ENCODE data around the gene RSRC1.
"Not testable (repeated sequence)": the region's sequence is repeated elsewhere in the genome, so short reads cannot be mapped to it uniquely, and the experiment has no call there.

The RSRC1 gene

GRCh38 chr3:158463556-158463955, 353.7 kb downstream of the RSRC1 start:
- CTCF ChIA-PET = interaction anchor here (1.0 kb wide), 1 partner anchor 75 kb away, joined by 3 read pairs; no protein-coding TSS in a partner anchor
- DNase-seq = no peak
- Mint-ChIP-seq H3K4me1 (no peaks in the 10 kb centered on the region), H3K27ac (no peak overlapping the region), H3K36me3 (no peaks in the 10 kb centered on the region), H3K27me3 (no peaks in the 10 kb centered on the region), H3K4me3 (no peak overlapping the region), H3K9me3 (no peaks in the 10 kb centered on the region)

GRCh38 chr3:158465074-158465473, 355.2 kb downstream of the RSRC1 start:
- Mint-ChIP-seq H3K4me3 (no peak overlapping the region), H3K9me3 (no peaks in the 10 kb centered on the region), H3K36me3 (no peaks in the 10 kb centered on the region), H3K27me3 (no peaks in the 10 kb centered on the region), H3K4me1 (no peaks in the 10 kb centered on the region), H3K27ac (no peak overlapping the region)
- CTCF ChIA-PET = no interaction called here
- DNase-seq = no peak

GRCh38 chr3:158470944-158471638, 361.2 kb downstream of the RSRC1 start:
- no peaks in the 10 kb centered on the region for H3K4me1 Mint-ChIP-seq
- H3K36me3 Mint-ChIP-seq = no peaks in the 10 kb centered on the region
- H3K27me3 Mint-ChIP-seq = no peaks in the 10 kb centered on the region
- CTCF ChIA-PET = no interaction called here
- H3K9me3 Mint-ChIP-seq = no peaks in the 10 kb centered on the region
- no peak overlapping the region for H3K27ac Mint-ChIP-seq
- DNase-seq = no peak
- no peak overlapping the region for H3K4me3 Mint-ChIP-seq

GRCh38 chr3:158471639-158472294, 361.9 kb downstream of the RSRC1 start:
- Mint-ChIP-seq H3K4me1 (no peaks in the 10 kb centered on the region), H3K9me3 (no peaks in the 10 kb centered on the region), H3K27ac (no peak overlapping the region), H3K27me3 (no peaks in the 10 kb centered on the region), H3K36me3 (no peaks in the 10 kb centered on the region), H3K4me3 (no peak overlapping the region)
- CTCF ChIA-PET = no interaction called here
- DNase-seq = no peak

- no peak for DNase-seq
- no peak overlapping the region for H3K27ac Mint-ChIP-seq
- CTCF ChIA-PET = no interaction called here
- no peaks in the 10 kb centered on the region for H3K9me3 Mint-ChIP-seq
- no peaks in the 10 kb centered on the region for H3K36me3 Mint-ChIP-seq
- no peak overlapping the region for H3K4me3 Mint-ChIP-seq
- no peaks in the 10 kb centered on the region for H3K27me3 Mint-ChIP-seq
- H3K4me1 Mint-ChIP-seq = no peaks in the 10 kb centered on the region
These were observed 369.2 kb downstream of the RSRC1 start for GRCh38 chr3:158479051-158479450.

GRCh38 chr3:158483701-158484235, 373.9 kb downstream of the RSRC1 start:
- DNase-seq = no peak
- Mint-ChIP-seq H3K27me3 (no peaks in the 10 kb centered on the region), H3K4me3 (no peak overlapping the region), H3K4me1 (no peaks in the 10 kb centered on the region), H3K9me3 (no peaks in the 10 kb centered on the region), H3K36me3 (no peaks in the 10 kb centered on the region), H3K27ac (no peak overlapping the region)
- CTCF ChIA-PET = no interaction called here

GRCh38 chr3:158486200-158486599, 376.3 kb downstream of the RSRC1 start:
- no peaks in the 10 kb centered on the region for H3K36me3 Mint-ChIP-seq
- DNase-seq = no peak
- H3K9me3 Mint-ChIP-seq = no peaks in the 10 kb centered on the region
- no peaks in the 10 kb centered on the region for H3K4me1 Mint-ChIP-seq
- no peaks in the 10 kb centered on the region for H3K27me3 Mint-ChIP-seq
- H3K4me3 Mint-ChIP-seq = no peak overlapping the region
- no peak overlapping the region for H3K27ac Mint-ChIP-seq
- CTCF ChIA-PET = no interaction called here

GRCh38 chr3:158488670-158489069, 378.8 kb downstream of the RSRC1 start:
- no peaks in the 10 kb centered on the region for H3K27me3 Mint-ChIP-seq
- H3K4me1 Mint-ChIP-seq = no peaks in the 10 kb centered on the region
- no peak overlapping the region for H3K27ac Mint-ChIP-seq
- H3K36me3 Mint-ChIP-seq = no peaks in the 10 kb centered on the region
- H3K9me3 Mint-ChIP-seq = no peaks in the 10 kb centered on the region
- DNase-seq = no peak
- H3K4me3 Mint-ChIP-seq = no peak overlapping the region
- CTCF ChIA-PET = interaction anchor here (0.7 kb wide), 1 partner anchor 50 kb away, joined by 3 read pairs; no protein-coding TSS in a partner anchor

- no peaks in the 10 kb centered on the region for H3K27me3 Mint-ChIP-seq
- no peak for DNase-seq
- no peaks in the 10 kb centered on the region for H3K4me1 Mint-ChIP-seq
- CTCF ChIA-PET = interaction anchor here (0.7 kb wide), 1 partner anchor 50 kb away, joined by 3 read pairs; no protein-coding TSS in a partner anchor
- no peak overlapping the region for H3K27ac Mint-ChIP-seq
- H3K4me3 Mint-ChIP-seq = no peak overlapping the region
- H3K36me3 Mint-ChIP-seq = no peaks in the 10 kb centered on the region
- no peaks in the 10 kb centered on the region for H3K9me3 Mint-ChIP-seq
These were observed 379.3 kb downstream of the RSRC1 start for GRCh38 chr3:158489181-158489580.

GRCh38 chr3:158491968-158492367, 382.1 kb downstream of the RSRC1 start:
- H3K27ac Mint-ChIP-seq = no peak overlapping the region
- no peaks in the 10 kb centered on the region for H3K4me1 Mint-ChIP-seq
- no peak overlapping the region for H3K4me3 Mint-ChIP-seq
- H3K27me3 Mint-ChIP-seq = no peaks in the 10 kb centered on the region
- H3K9me3 Mint-ChIP-seq = no peaks in the 10 kb centered on the region
- CTCF ChIA-PET = no interaction called here
- DNase-seq = no peak
- no peaks in the 10 kb centered on the region for H3K36me3 Mint-ChIP-seq

- Mint-ChIP-seq H3K9me3 (peaks cover under 1% of the 10 kb centered on the region), H3K27ac (peak overlapping the region; percentile 2), H3K36me3 (no peaks in the 10 kb centered on the region), H3K4me3 (no peak overlapping the region), H3K27me3 (no peaks in the 10 kb centered on the region), H3K4me1 (no peaks in the 10 kb centered on the region)
- no peak for DNase-seq
- CTCF ChIA-PET = interaction anchor here (0.6 kb wide), 1 partner anchor 583 kb away, joined by 3 read pairs; no protein-coding TSS in a partner anchor
These were observed 382.8 kb downstream of the RSRC1 start for GRCh38 chr3:158492685-158493084.

- Mint-ChIP-seq H3K27me3 (no peaks in the 10 kb centered on the region), H3K36me3 (no peaks in the 10 kb centered on the region), H3K4me1 (no peaks in the 10 kb centered on the region), H3K9me3 (peaks cover 8% of the 10 kb centered on the region), H3K4me3 (no peak overlapping the region), H3K27ac (no peak overlapping the region)
- DNase-seq = no peak
- CTCF ChIA-PET = no interaction called here
These were observed 384.0 kb downstream of the RSRC1 start for GRCh38 chr3:158493931-158494330.

- CTCF ChIA-PET = no interaction called here
- Mint-ChIP-seq H3K36me3 (no peaks in the 10 kb centered on the region), H3K4me3 (no peak overlapping the region), H3K9me3 (peaks cover 8% of the 10 kb centered on the region), H3K4me1 (no peaks in the 10 kb centered on the region), H3K27me3 (no peaks in the 10 kb centered on the region), H3K27ac (no peak overlapping the region)
- no peak for DNase-seq
These were observed 384.8 kb downstream of the RSRC1 start for GRCh38 chr3:158494673-158495072.

GRCh38 chr3:158495398-158495902, 385.6 kb downstream of the RSRC1 start:
- H3K27ac Mint-ChIP-seq, H3K4me1 Mint-ChIP-seq, H3K4me3 Mint-ChIP-seq, CTCF ChIA-PET, H3K27me3 Mint-ChIP-seq, DNase-seq, H3K36me3 Mint-ChIP-seq: not testable (repeated sequence)
- peaks cover 15% of the 10 kb centered on the region for H3K9me3 Mint-ChIP-seq

- CTCF ChIA-PET = no interaction called here
- no peak for DNase-seq
- H3K27me3 Mint-ChIP-seq = no peaks in the 10 kb centered on the region
- H3K4me3 Mint-ChIP-seq = no peak overlapping the region
- H3K36me3 Mint-ChIP-seq = no peaks in the 10 kb centered on the region
- H3K9me3 Mint-ChIP-seq = peaks cover 8% of the 10 kb centered on the region
- no peak overlapping the region for H3K27ac Mint-ChIP-seq
- H3K4me1 Mint-ChIP-seq = no peaks in the 10 kb centered on the region
These were observed 395.2 kb downstream of the RSRC1 start for GRCh38 chr3:158505117-158505516.

All from activated naive CD4-positive, alpha-beta T cell treated with anti-CD3 and anti-CD28 coated beads, Interleukin-2, amount 10 ng/mL, durations not matched to agents 7 days and 5 days (primary cell).